Activated T-helper 17 cell treated with anti-CD3 and anti-CD28 coated beads, Interleukin-2, amount 50 U/mL, for 72 hours (primary cell): ENCODE measurements around the gene CP. TPM values are rescaled to one million over a fixed set of nuclear protein-coding genes. Genes with fewer than 3 reads are reported as not detected.

Source experiments
- ATAC-seq: fragments of 150-1000 bp; cut with Tn5 transposase; replicated peaks from 2 replicates; pipeline ENCODE4 v1.10.0; 2021; ENCODE audit warnings: mild to moderate bottlenecking, moderate library complexity
- H3K27ac Mint-ChIP-seq: one replicate; pipeline ENCODE4 v1.8.0; 2022; ENCODE audit warnings: mixed read lengths
- H3K27me3 Mint-ChIP-seq: one replicate; pipeline ENCODE4 v1.8.0; 2022; ENCODE audit warnings: mixed read lengths
- H3K36me3 Mint-ChIP-seq: one replicate; pipeline ENCODE4 v1.8.0; 2022; ENCODE audit warnings: low read depth, mild to moderate bottlenecking, mixed read lengths
- H3K4me1 Mint-ChIP-seq: one replicate; pipeline ENCODE4 v1.8.0; 2022; ENCODE audit warnings: mixed read lengths
- H3K4me3 Mint-ChIP-seq: one replicate; pipeline ENCODE4 v1.8.0; 2022; ENCODE audit warnings: mild to moderate bottlenecking, mixed read lengths
- H3K9me3 Mint-ChIP-seq: one replicate; pipeline ENCODE4 v1.8.0; 2022; ENCODE audit warnings: mixed read lengths
- total RNA-seq, 2 donors: library from RNA; stranded (reverse); gene quantifications; one replicate each; pipeline ENCODE4 v1.2.3, GENCODE V29; 2022

Gene CP
- not detected for total RNA-seq

GRCh38 chr3:149221783-149222517, at the start of gene CP:
CP (minus strand) TSS chr3:149221829; CDS start chr3:149221792, 37 bp downstream.
- Mint-ChIP-seq H3K36me3 (no peaks in the 10 kb centered on the region), H3K27ac (no peak within 1 kb of the TSS), H3K4me1 (peaks cover 12% of the 10 kb centered on the region), H3K4me3 (no peak within 1 kb of the TSS), H3K27me3 (no peaks in the 10 kb centered on the region), H3K9me3 (no peaks in the 10 kb centered on the region)
- ATAC-seq: no peak

- H3K27me3 Mint-ChIP-seq: no peaks in the 10 kb centered on the region
- H3K4me3 Mint-ChIP-seq: no peak overlapping the region
- H3K36me3 Mint-ChIP-seq: no peaks in the 10 kb centered on the region
- no peaks in the 10 kb centered on the region for H3K4me1 Mint-ChIP-seq
- H3K9me3 Mint-ChIP-seq: no peaks in the 10 kb centered on the region
- no peak for ATAC-seq
- no peak overlapping the region for H3K27ac Mint-ChIP-seq
Measured at GRCh38 chr3:149270180-149270579, 48.6 kb upstream of the CP start.

GRCh38 chr3:149269687-149270086, 48.1 kb upstream of the CP start:
- no peak overlapping the region for H3K27ac Mint-ChIP-seq
- H3K9me3 Mint-ChIP-seq: no peaks in the 10 kb centered on the region
- H3K27me3 Mint-ChIP-seq: no peaks in the 10 kb centered on the region
- H3K4me3 Mint-ChIP-seq: no peak overlapping the region
- H3K4me1 Mint-ChIP-seq: no peaks in the 10 kb centered on the region
- no peaks in the 10 kb centered on the region for H3K36me3 Mint-ChIP-seq
- ATAC-seq: no peak

- no peak overlapping the region for H3K27ac Mint-ChIP-seq
- H3K36me3 Mint-ChIP-seq: no peaks in the 10 kb centered on the region
- no peaks in the 10 kb centered on the region for H3K9me3 Mint-ChIP-seq
- no peak overlapping the region for H3K4me3 Mint-ChIP-seq
- H3K27me3 Mint-ChIP-seq: no peaks in the 10 kb centered on the region
- no peaks in the 10 kb centered on the region for H3K4me1 Mint-ChIP-seq
- ATAC-seq: no peak
Measured at GRCh38 chr3:149267565-149267964, 45.9 kb upstream of the CP start.

GRCh38 chr3:149266736-149267135, 45.1 kb upstream of the CP start:
- Mint-ChIP-seq H3K36me3 (no peaks in the 10 kb centered on the region), H3K4me1 (no peaks in the 10 kb centered on the region), H3K4me3 (no peak overlapping the region), H3K9me3 (no peaks in the 10 kb centered on the region), H3K27ac (no peak overlapping the region), H3K27me3 (no peaks in the 10 kb centered on the region)
- no peak for ATAC-seq

- Mint-ChIP-seq H3K4me3 (no peak overlapping the region), H3K9me3 (no peaks in the 10 kb centered on the region), H3K27me3 (peaks cover 10% of the 10 kb centered on the region), H3K4me1 (no peaks in the 10 kb centered on the region), H3K27ac (no peak overlapping the region), H3K36me3 (no peaks in the 10 kb centered on the region)
- ATAC-seq: no peak
Measured at GRCh38 chr3:149263856-149264255, 42.2 kb upstream of the CP start.

GRCh38 chr3:149258714-149259113, 37.1 kb upstream of the CP start:
- Mint-ChIP-seq H3K36me3 (no peaks in the 10 kb centered on the region), H3K4me3 (no peak overlapping the region), H3K27ac (no peak overlapping the region), H3K9me3 (no peaks in the 10 kb centered on the region), H3K27me3 (peaks cover 21% of the 10 kb centered on the region), H3K4me1 (no peaks in the 10 kb centered on the region)
- ATAC-seq: no peak

GRCh38 chr3:149258298-149258697, 36.7 kb upstream of the CP start:
- peaks cover 21% of the 10 kb centered on the region for H3K27me3 Mint-ChIP-seq
- ATAC-seq: no peak
- no peaks in the 10 kb centered on the region for H3K9me3 Mint-ChIP-seq
- H3K27ac Mint-ChIP-seq: no peak overlapping the region
- H3K36me3 Mint-ChIP-seq: no peaks in the 10 kb centered on the region
- no peak overlapping the region for H3K4me3 Mint-ChIP-seq
- H3K4me1 Mint-ChIP-seq: no peaks in the 10 kb centered on the region

GRCh38 chr3:149252272-149252671, 30.6 kb upstream of the CP start:
- Mint-ChIP-seq H3K4me3 (no peak overlapping the region), H3K36me3 (no peaks in the 10 kb centered on the region), H3K27me3 (peaks cover 36% of the 10 kb centered on the region), H3K27ac (no peak overlapping the region), H3K9me3 (no peaks in the 10 kb centered on the region), H3K4me1 (peaks cover 8% of the 10 kb centered on the region)
- ATAC-seq: no peak

GRCh38 chr3:149251186-149251585, 29.6 kb upstream of the CP start:
- Mint-ChIP-seq H3K4me3 (no peak overlapping the region), H3K4me1 (peaks cover 8% of the 10 kb centered on the region), H3K9me3 (no peaks in the 10 kb centered on the region), H3K27me3 (peaks cover 36% of the 10 kb centered on the region), H3K36me3 (no peaks in the 10 kb centered on the region), H3K27ac (no peak overlapping the region)
- ATAC-seq: no peak

GRCh38 chr3:149247929-149248691, 26.5 kb upstream of the CP start:
- peak; percentile 85 for ATAC-seq
- Mint-ChIP-seq H3K27ac (peak overlapping the region; percentile 2), H3K4me3 (peak overlapping the region; percentile 29), H3K27me3 (peaks cover 28% of the 10 kb centered on the region), H3K4me1 (peaks cover 14% of the 10 kb centered on the region), H3K9me3 (no peaks in the 10 kb centered on the region), H3K36me3 (no peaks in the 10 kb centered on the region)

GRCh38 chr3:149247008-149247710, 25.5 kb upstream of the CP start:
- H3K9me3 Mint-ChIP-seq: no peaks in the 10 kb centered on the region
- no peaks in the 10 kb centered on the region for H3K36me3 Mint-ChIP-seq
- H3K27me3 Mint-ChIP-seq: peaks cover 20% of the 10 kb centered on the region
- H3K4me3 Mint-ChIP-seq: no peak overlapping the region
- H3K4me1 Mint-ChIP-seq: peaks cover 14% of the 10 kb centered on the region
- no peak for ATAC-seq
- no peak overlapping the region for H3K27ac Mint-ChIP-seq

GRCh38 chr3:149245738-149246451, 24.3 kb upstream of the CP start:
- Mint-ChIP-seq H3K4me3 (no peak overlapping the region), H3K9me3 (no peaks in the 10 kb centered on the region), H3K27me3 (peaks cover 19% of the 10 kb centered on the region), H3K27ac (no peak overlapping the region), H3K4me1 (peaks cover 14% of the 10 kb centered on the region), H3K36me3 (no peaks in the 10 kb centered on the region)
- peak; percentile 72 for ATAC-seq

- Mint-ChIP-seq H3K9me3 (no peaks in the 10 kb centered on the region), H3K27ac (no peak overlapping the region), H3K27me3 (peaks cover 5% of the 10 kb centered on the region), H3K4me3 (no peak overlapping the region), H3K36me3 (no peaks in the 10 kb centered on the region), H3K4me1 (peaks cover 11% of the 10 kb centered on the region)
- no peak for ATAC-seq
Measured at GRCh38 chr3:149243540-149243939, 21.9 kb upstream of the CP start.
